Measurements from ENCODE around the gene MSMP.
A peak's percentile ranks its signal among the peaks of the same experiment; 100 is the strongest.

MSMP gene

GRCh38 chr9:35734096-35734495 lies 20.0 kb downstream of the MSMP start:
- Histone ChIP-seq H3K36me3 (replicated peaks) (peaks cover 50% of the 10 kb centered on the region), H3K27me3 (replicated peaks) (no peaks in the 10 kb centered on the region), H3K27ac (no peak overlapping the region), H3K4me3 (ENCODE audit: low read depth, low read length) (no peak overlapping the region)
- in situ Hi-C loops (cut with HindIII; ENCODE audit: low pct_ligation_motif_present, low sequenced_read_pairs), result no loop called here
- no peak for DNase-seq
- TF ChIP-seq, protein P1, sequence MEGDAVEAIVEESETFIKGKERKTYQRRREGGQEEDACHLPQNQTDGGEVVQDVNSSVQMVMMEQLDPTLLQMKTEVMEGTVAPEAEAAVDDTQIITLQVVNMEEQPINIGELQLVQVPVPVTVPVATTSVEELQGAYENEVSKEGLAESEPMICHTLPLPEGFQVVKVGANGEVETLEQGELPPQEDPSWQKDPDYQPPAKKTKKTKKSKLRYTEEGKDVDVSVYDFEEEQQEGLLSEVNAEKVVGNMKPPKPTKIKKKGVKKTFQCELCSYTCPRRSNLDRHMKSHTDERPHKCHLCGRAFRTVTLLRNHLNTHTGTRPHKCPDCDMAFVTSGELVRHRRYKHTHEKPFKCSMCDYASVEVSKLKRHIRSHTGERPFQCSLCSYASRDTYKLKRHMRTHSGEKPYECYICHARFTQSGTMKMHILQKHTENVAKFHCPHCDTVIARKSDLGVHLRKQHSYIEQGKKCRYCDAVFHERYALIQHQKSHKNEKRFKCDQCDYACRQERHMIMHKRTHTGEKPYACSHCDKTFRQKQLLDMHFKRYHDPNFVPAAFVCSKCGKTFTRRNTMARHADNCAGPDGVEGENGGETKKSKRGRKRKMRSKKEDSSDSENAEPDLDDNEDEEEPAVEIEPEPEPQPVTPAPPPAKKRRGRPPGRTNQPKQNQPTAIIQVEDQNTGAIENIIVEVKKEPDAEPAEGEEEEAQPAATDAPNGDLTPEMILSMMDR (IDR thresholded peaks at IDR 0.05; ENCODE audit: low read depth, low read length, missing control alignments), result no peak

DNA sequence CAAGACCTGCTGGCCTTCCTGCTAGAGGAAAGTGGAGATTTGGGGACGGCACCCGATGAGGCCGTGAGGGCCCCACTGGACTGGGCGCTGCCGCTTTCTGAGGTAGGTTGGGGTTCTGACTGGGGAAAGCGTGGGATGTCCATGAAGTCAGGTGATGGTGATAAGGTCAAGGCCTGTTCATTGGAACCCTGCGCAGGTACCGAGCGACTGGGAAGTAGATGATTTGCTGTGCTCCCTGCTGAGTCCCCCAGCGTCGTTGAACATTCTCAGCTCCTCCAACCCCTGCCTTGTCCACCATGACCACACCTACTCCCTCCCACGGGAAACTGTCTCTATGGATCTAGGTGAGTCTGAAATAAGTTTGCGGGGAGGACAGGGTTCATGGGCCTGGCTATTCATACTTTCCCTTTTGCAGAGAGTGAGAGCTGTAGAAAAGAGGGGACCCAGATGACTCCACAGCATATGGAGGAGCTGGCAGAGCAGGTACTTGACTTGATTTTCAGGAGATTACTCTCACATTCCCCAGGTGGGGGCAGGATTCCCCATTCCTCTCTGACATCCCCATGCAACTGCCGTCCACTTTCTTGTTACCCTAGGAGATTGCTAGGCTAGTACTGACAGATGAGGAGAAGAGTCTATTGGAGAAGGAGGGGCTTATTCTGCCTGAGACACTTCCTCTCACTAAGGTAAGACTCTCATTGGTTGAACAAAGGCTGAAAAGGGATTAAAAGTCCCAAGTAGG lies 21.1 kb downstream of the MSMP start:
- Histone ChIP-seq H3K27me3 (replicated peaks) (no peaks in the 10 kb centered on the region), H3K4me3 (ENCODE audit: low read depth, low read length) (peak overlapping the region; percentile 96), H3K36me3 (replicated peaks) (peaks cover 38% of the 10 kb centered on the region), H3K27ac (peak overlapping the region; percentile 76)
- peak; percentile 52 for DNase-seq
- in situ Hi-C loops (cut with HindIII; ENCODE audit: low pct_ligation_motif_present, low sequenced_read_pairs), result no loop called here
- TF ChIP-seq, protein P1 (IDR thresholded peaks at IDR 0.05; ENCODE audit: low read depth, low read length, missing control alignments), result peak; percentile 3

DNA sequence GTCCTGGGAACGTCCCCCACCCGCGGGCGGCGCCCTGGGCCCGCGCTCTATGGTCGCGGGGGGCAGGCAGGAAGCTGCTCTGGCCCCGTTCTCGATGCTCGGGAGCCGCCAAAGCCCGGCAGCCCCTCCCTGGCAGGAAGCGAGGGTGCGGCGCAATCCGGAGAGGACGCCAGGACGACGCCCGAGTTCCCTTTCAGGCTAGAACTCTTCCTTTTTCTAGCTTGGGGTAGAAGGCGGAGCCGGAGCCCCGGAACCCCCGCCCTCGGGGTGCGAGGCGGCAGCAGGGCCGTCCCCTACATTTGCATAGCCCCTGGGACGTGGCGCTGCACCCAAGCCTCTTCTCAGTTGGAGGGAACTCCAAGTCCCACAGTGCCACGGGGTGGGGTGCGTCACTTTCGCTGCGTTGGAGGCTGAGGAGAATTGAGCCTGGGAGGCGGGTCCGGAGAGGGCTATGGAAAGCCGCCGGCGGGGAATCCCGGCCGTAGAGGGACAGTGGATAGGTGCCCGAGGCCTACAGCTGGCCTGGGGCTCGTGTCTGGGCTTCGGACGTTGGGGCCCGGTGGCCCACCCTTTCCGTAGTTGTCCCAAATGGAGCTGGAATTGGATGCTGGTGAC lies 21.8 kb downstream of the MSMP start, which contains the start of the genes CREB3 and TLN1:
Gene CREB3 (plus strand): TSS at position 482 of the 615 bp plus-strand sequence. CDS start 107 bp downstream, at position 589.
Gene TLN1 (minus strand): TSS at position 11 of the 615 bp plus-strand sequence. CDS start 6,501 bp downstream, outside the sequence.
- Histone ChIP-seq H3K36me3 (replicated peaks) (peaks cover 32% of the 10 kb centered on the region), H3K4me3 (ENCODE audit: low read depth, low read length) (peak within 1 kb of the TSS; percentile 96), H3K27ac (peak within 1 kb of the TSS; percentile 76), H3K27me3 (replicated peaks) (no peaks in the 10 kb centered on the region)
- in situ Hi-C loops (cut with HindIII; ENCODE audit: low pct_ligation_motif_present, low sequenced_read_pairs), result no loop called here
- TF ChIP-seq, protein P1 (IDR thresholded peaks at IDR 0.05; ENCODE audit: low read depth, low read length, missing control alignments), result no peak
- DNase-seq, result peak; percentile 99

- Histone ChIP-seq H3K36me3 (replicated peaks) (peaks cover 25% of the 10 kb centered on the region), H3K27me3 (replicated peaks) (no peaks in the 10 kb centered on the region), H3K4me3 (ENCODE audit: low read depth, low read length) (peak overlapping the region; percentile 96), H3K27ac (peak overlapping the region; percentile 76)
- no peak for DNase-seq
- TF ChIP-seq, protein P1 (IDR thresholded peaks at IDR 0.05; ENCODE audit: low read depth, low read length, missing control alignments), result no peak
- in situ Hi-C loops (cut with HindIII; ENCODE audit: low pct_ligation_motif_present, low sequenced_read_pairs), result no loop called here
Measured at GRCh38 chr9:35731415-35732184, 22.5 kb downstream of the MSMP start.

GRCh38 chr9:35730486-35730854 lies 23.6 kb downstream of the MSMP start:
- in situ Hi-C loops (cut with HindIII; ENCODE audit: low pct_ligation_motif_present, low sequenced_read_pairs), result no loop called here
- H3K27me3 ChIP-seq (replicated peaks), result no peaks in the 10 kb centered on the region
- H3K4me3 ChIP-seq (ENCODE audit: low read depth, low read length), result peak overlapping the region; percentile 96
- peak overlapping the region; percentile 76 for H3K27ac ChIP-seq
- peaks cover 21% of the 10 kb centered on the region for H3K36me3 ChIP-seq (replicated peaks)
- DNase-seq, result no peak
- TF ChIP-seq, protein P1 (IDR thresholded peaks at IDR 0.05; ENCODE audit: low read depth, low read length, missing control alignments), result no peak

Data from brain microvascular endothelial cell (primary cell).